ENCODE results near the gene SDF4. TPM values are rescaled to one million over a fixed set of nuclear protein-coding genes. Genes with fewer than 3 reads are reported as not detected.

The SDF4 gene
- total and polyA plus RNA-seq, 2 of the 8 experiments (the other 6 are each of a cell fraction or from before 2014, with no cell fraction given): 45.5 to 75.6 TPM

DNA sequence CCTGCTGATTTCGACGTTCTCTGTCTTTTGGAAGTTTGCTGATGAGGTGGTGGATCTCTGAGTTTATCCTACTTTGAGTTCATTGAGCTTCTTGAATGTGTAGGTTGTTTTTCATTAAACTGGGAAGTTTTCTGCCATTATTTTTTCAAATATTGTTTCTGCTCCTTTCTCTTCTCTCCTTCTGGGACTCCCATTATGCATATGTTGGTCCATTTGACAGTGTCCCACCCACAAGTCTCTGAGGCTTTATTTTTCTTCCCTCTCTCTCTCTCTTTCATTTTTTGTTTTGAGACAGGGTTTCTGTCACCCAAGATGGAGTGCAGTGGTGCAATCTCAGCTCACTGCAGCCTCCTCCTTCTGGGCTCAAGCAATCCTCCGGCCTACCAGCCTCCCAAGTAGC, 37.1 kb downstream of the SDF4 start:
- H3K4me3 ChIP-seq (ENCODE audit: extremely low read depth in 1 of 4, insufficient read depth in 2 of 4, low read depth in 3 of 4, low read length in 4 of 4): no peak overlapping the region
- no peak overlapping the region for H4K5ac ChIP-seq (ENCODE audit: insufficient read length, low read depth, low read length)
- TF ChIP-seq SIX5 (IDR thresholded peaks at IDR 0.05; ENCODE audit: low read depth, low read length): no peak
- TF ChIP-seq, protein P1, sequence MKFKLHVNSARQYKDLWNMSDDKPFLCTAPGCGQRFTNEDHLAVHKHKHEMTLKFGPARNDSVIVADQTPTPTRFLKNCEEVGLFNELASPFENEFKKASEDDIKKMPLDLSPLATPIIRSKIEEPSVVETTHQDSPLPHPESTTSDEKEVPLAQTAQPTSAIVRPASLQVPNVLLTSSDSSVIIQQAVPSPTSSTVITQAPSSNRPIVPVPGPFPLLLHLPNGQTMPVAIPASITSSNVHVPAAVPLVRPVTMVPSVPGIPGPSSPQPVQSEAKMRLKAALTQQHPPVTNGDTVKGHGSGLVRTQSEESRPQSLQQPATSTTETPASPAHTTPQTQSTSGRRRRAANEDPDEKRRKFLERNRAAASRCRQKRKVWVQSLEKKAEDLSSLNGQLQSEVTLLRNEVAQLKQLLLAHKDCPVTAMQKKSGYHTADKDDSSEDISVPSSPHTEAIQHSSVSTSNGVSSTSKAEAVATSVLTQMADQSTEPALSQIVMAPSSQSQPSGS (IDR thresholded peaks at IDR 0.05; ENCODE audit: low read length): no peak
- TF ChIP-seq TEAD4 (IDR thresholded peaks at IDR 0.05; ENCODE audit: low read depth, low read length): no peak
- no peak for TF ChIP-seq RFX5 (IDR thresholded peaks at IDR 0.05; ENCODE audit: borderline replicate concordance, low read depth, low read length)
- no peak for TF ChIP-seq BRCA1 (IDR thresholded peaks at IDR 0.05; ENCODE audit: low read depth, low read length)
- no peak for TF ChIP-seq CTBP2 (IDR thresholded peaks at IDR 0.05; ENCODE audit: borderline replicate concordance, insufficient read depth, insufficient read length, low read length)
- TF ChIP-seq, protein P2, sequence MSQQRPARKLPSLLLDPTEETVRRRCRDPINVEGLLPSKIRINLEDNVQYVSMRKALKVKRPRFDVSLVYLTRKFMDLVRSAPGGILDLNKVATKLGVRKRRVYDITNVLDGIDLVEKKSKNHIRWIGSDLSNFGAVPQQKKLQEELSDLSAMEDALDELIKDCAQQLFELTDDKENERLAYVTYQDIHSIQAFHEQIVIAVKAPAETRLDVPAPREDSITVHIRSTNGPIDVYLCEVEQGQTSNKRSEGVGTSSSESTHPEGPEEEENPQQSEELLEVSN (IDR thresholded peaks at IDR 0.05): no peak
- peaks cover 5 to 14% of the 10 kb centered on the region in 2 experiments; a peak in 3 of 4 replicates for H3K9me3 ChIP-seq (ENCODE audit: insufficient read depth in 2 of 2, low read depth in 1 of 2, low read length in 1 of 2)
- no peak overlapping the region for H3K14ac ChIP-seq (ENCODE audit: insufficient read length)
- no peak overlapping the region for H3K18ac ChIP-seq (ENCODE audit: extremely low read depth, low read length)
- no peak overlapping the region for H4K8ac ChIP-seq (ENCODE audit: extremely low read depth, insufficient read depth, low read length)
- H2BK120ac ChIP-seq (replicated peaks; ENCODE audit: low read depth, low read length): no peak overlapping the region
- no peaks in the 10 kb centered on the region for H4K20me1 ChIP-seq (replicated peaks in 1 of 2; ENCODE audit: control insufficient read depth in 1 of 2, insufficient read depth in 2 of 2, low read length in 2 of 2)
- H3K4me2 ChIP-seq (ENCODE audit: insufficient read depth in 1 of 2, low read depth in 2 of 2, low read length in 2 of 2): no peak overlapping the region
- H2BK20ac ChIP-seq (ENCODE audit: low read length): no peak overlapping the region
- no peak overlapping the region for H3K9ac ChIP-seq (replicated peaks in 1 of 4; ENCODE audit: extremely low read depth in 1 of 4, low read depth in 3 of 4, low read length in 3 of 4)
- FAIRE-seq (no peak), DNase-seq (ENCODE audit: low read depth in 1 of 2, low spot score in 2 of 2) (no peak)
- H3K23ac ChIP-seq (ENCODE audit: insufficient read length): no peak overlapping the region
- H2BK15ac ChIP-seq (ENCODE audit: low read length): no peak overlapping the region
- no peak overlapping the region for H2BK12ac ChIP-seq (ENCODE audit: low read depth, low read length)
- ChIA-PET CTCF (ENCODE audit: partially characterized antibody) (interaction anchor here (0.9 to 3.5 kb wide), 2 partner anchors 72 to 210 kb away, joined by 3 to 14 read pairs; no protein-coding TSS in a partner anchor), POLR2A (ENCODE audit: partially characterized antibody) (interaction anchor here (0.7 to 1.0 kb wide), 2 partner anchors 13 to 370 kb away, joined by 3 read pairs; no protein-coding TSS in a partner anchor)
- no peaks in the 10 kb centered on the region for H3K23me2 ChIP-seq (ENCODE audit: low read depth, low read length)
- no peak overlapping the region for H3K4ac ChIP-seq (replicated peaks; ENCODE audit: insufficient read length, low read depth, low read length)
- 87% methylated on average over 3 of the region's 3 CpGs; no CpG with 5 or more reads in 1 of the 2 experiments for WGBS, 2 experiments (ENCODE audit: extremely low coverage in 1 of 2, insufficient coverage in 1 of 2, insufficient read length in 1 of 2, insufficient replicate concordance in 2 of 2, low coverage in 1 of 2, low lambda C conversion rate in 2 of 2, missing lambda C conversion rate in 1 of 2)
- no peaks in the 10 kb centered on the region for H3K36me3 ChIP-seq (ENCODE audit: control insufficient read depth in 2 of 4, insufficient read depth in 4 of 4, low read length in 3 of 4)
- H3K27me3 ChIP-seq (replicated peaks in 1 of 4; ENCODE audit: control insufficient read depth in 3 of 4, extremely low read depth in 1 of 4, insufficient read depth in 3 of 4, low read length in 3 of 4): no peaks in the 10 kb centered on the region; a peak in 3 of 7 replicates
- no peak overlapping the region for H2AK5ac ChIP-seq (ENCODE audit: low read depth, low read length)
- H3K79me2 ChIP-seq (ENCODE audit: control insufficient read depth in 1 of 2, insufficient read depth in 2 of 2, low read length in 2 of 2): no peaks in the 10 kb centered on the region
- no peak overlapping the region for H4K91ac ChIP-seq (replicated peaks; ENCODE audit: insufficient read length, low read length)
- H2AFZ ChIP-seq (ENCODE audit: low read length): no peak overlapping the region
- no peak overlapping the region for H3K27ac ChIP-seq (ENCODE audit: low read depth, low read length)
- no peak overlapping the region for H3K56ac ChIP-seq (replicated peaks; ENCODE audit: insufficient read length, low read depth, low read length)
- H3K79me1 ChIP-seq (ENCODE audit: low read depth, low read length): no peaks in the 10 kb centered on the region
- H2BK5ac ChIP-seq (ENCODE audit: low read depth, low read length): no peak overlapping the region
- no peaks in the 10 kb centered on the region; a peak in 1 of 7 replicates for H3K4me1 ChIP-seq (replicated peaks in 1 of 4; ENCODE audit: control insufficient read depth in 3 of 4, insufficient read depth in 4 of 4, low read length in 3 of 4)

All from H1 (cell line).